PC-3 (cell line): ENCODE results near the gene PHF2. TPM values are rescaled to one million over a fixed set of nuclear protein-coding genes. Genes with fewer than 3 reads are reported as not detected.

ENCODE experiments used
- ATAC-seq: fragments of 200-7000 bp; cut with Tn5 transposase; 2 replicates; pipeline ENCODE4 v1.9.1; 2020; ENCODE audit warnings: mild to moderate bottlenecking, moderate library complexity
- BruUV-seq: library from RNA; stranded (reverse); fragments of 400-500 nt; replicated peaks from 2 replicates; lab custom pipeline; 2021; lab: Mats Ljungman, UMichigan
- CTCF ChIA-PET: fragments of 300-600 bp; sonication (Branson Sonifier 250); formaldehyde crosslinking; loops from one replicate; lab custom pipeline; 2022; ENCODE audit warnings: antibody characterized with exemption; lab: Charles Lee
- POLR2A ChIA-PET: fragments of 300-600 bp; sonication (Branson Sonifier 250); formaldehyde crosslinking; loops from one replicate; lab custom pipeline; 2022; ENCODE audit warnings: antibody characterized with exemption; ENCODE audit not compliant: unreplicated experiment; lab: Charles Lee
- DNase-seq: peaks from one replicate; pipeline ENCODE4 v3.0.0-alpha.2; 2015
- H2AFZ ChIP-seq: fragments of 300-600 bp; sonication (generic); 2 replicates; pipeline ENCODE4 v1.6.0; 2016; ENCODE audit warnings: antibody characterized with exemption, low read length
- H3F3A ChIP-seq: fragments of 300-600 bp; sonication (generic); one replicate; pipeline ENCODE4 v1.6.0; 2017; ENCODE audit warnings: antibody characterized with exemption, low read length, control low read depth, mild to moderate bottlenecking; ENCODE audit not compliant: unreplicated experiment
- H3K27ac ChIP-seq: fragments of 300-600 bp; sonication (generic); 2 replicates; pipeline ENCODE4 v1.5.1; 2016; ENCODE audit warnings: mild to moderate bottlenecking, low read length
- H3K27me3 ChIP-seq: fragments of 300-600 bp; sonication (generic); 2 replicates; pipeline ENCODE4 v1.6.1; 2016; ENCODE audit warnings: low read length, mixed read lengths
- H3K36me3 ChIP-seq: fragments of 300-600 bp; sonication (generic); 2 replicates; pipeline ENCODE4 v1.6.1; 2016; ENCODE audit warnings: low read depth, mixed run types, low read length, mixed read lengths
- H3K4me1 ChIP-seq: fragments of 300-600 bp; sonication (generic); 2 replicates; pipeline ENCODE4 v1.5.1; 2016; ENCODE audit warnings: low read length; ENCODE audit not compliant: insufficient read depth
- H3K4me2 ChIP-seq: fragments of 300-600 bp; sonication (generic); 2 replicates; pipeline ENCODE4 v1.6.0; 2016; ENCODE audit warnings: low read length
- H3K4me3 ChIP-seq: fragments of 300-600 bp; sonication (generic); 2 replicates; pipeline ENCODE4 v1.5.1; 2016; ENCODE audit warnings: mild to moderate bottlenecking, low read length, mixed read lengths
- H3K79me2 ChIP-seq: fragments of 300-600 bp; sonication (generic); 2 replicates; pipeline ENCODE4 v1.6.1; 2017; ENCODE audit warnings: low read length, mixed read lengths
- H3K9ac ChIP-seq: fragments of 300-600 bp; sonication (generic); 2 replicates; pipeline ENCODE4 v1.6.0; 2016; ENCODE audit warnings: mild to moderate bottlenecking, low read length
- H3K9me2 ChIP-seq: fragments of 300-600 bp; sonication (generic); replicated peaks from 2 replicates; pipeline ENCODE4 v1.6.1; 2016; ENCODE audit warnings: mixed run types, low read length, mixed read lengths
- H3K9me3 ChIP-seq: fragments of 300-600 bp; sonication (generic); 2 replicates; pipeline ENCODE4 v1.6.1; 2016; ENCODE audit warnings: low read length, mixed read lengths
- H4K20me1 ChIP-seq: fragments of 300-600 bp; sonication (generic); 2 replicates; pipeline ENCODE4 v1.6.1; 2016; ENCODE audit warnings: low read length, mixed read lengths
- EZH2 ChIP-seq: fragments of 300-600 bp; sonication (generic); IDR thresholded peaks from one replicate; pipeline ENCODE4 v1.6.1; 2017; ENCODE audit warnings: antibody characterized with exemption, mild to moderate bottlenecking, low read length; ENCODE audit not compliant: unreplicated experiment
- EZH2phosphoT487 ChIP-seq: fragments of 300-600 bp; sonication (generic); IDR thresholded peaks from 2 replicates; pipeline ENCODE4 v1.6.1; 2018; ENCODE audit warnings: mild to moderate bottlenecking, antibody characterized with exemption, low read length, borderline replicate concordance
- intact Hi-C: fragments of 100-400 bp; cut with micrococcal nuclease; formaldehyde crosslinking; loops from 2 replicates; pipeline ENCODE4 v1.9.0; 2023
- total RNA-seq: library from RNA; depleted of rRNA; stranded (reverse); fragments of >200 nt; gene quantifications from 2 replicates; pipeline ENCODE4 v1.2.3, GENCODE V29; 2014
- TF ChIP-seq, protein P1 (sequence below): fragments of 300-600 bp; sonication (generic); conservative IDR thresholded peaks from 2 replicates; pipeline ENCODE4 v1.5.1; 2017; ENCODE audit warnings: antibody characterized with exemption, low read depth, mild to moderate bottlenecking, low read length

PHF2 gene
- total RNA-seq, 1 experiment from 2014 or later = 10.6 TPM

- H3K4me2 ChIP-seq = no peak overlapping the region
- H3K27ac ChIP-seq = no peak overlapping the region
- H3K79me2 ChIP-seq = no peaks in the 10 kb centered on the region
- intact Hi-C loops = no loop called here
- no peak for DNase-seq
- no peak overlapping the region for H3K9ac ChIP-seq
- POLR2A ChIA-PET = no interaction called here
- no peaks in the 10 kb centered on the region for H3K9me2 ChIP-seq
- no peak overlapping the region for H2AFZ ChIP-seq
- BruUV-seq = no TSS peak
- H3K27me3 ChIP-seq = no peaks in the 10 kb centered on the region
- no peak for TF ChIP-seq EZH2
- no peak for TF ChIP-seq EZH2phosphoT487
- TF ChIP-seq, protein P1, sequence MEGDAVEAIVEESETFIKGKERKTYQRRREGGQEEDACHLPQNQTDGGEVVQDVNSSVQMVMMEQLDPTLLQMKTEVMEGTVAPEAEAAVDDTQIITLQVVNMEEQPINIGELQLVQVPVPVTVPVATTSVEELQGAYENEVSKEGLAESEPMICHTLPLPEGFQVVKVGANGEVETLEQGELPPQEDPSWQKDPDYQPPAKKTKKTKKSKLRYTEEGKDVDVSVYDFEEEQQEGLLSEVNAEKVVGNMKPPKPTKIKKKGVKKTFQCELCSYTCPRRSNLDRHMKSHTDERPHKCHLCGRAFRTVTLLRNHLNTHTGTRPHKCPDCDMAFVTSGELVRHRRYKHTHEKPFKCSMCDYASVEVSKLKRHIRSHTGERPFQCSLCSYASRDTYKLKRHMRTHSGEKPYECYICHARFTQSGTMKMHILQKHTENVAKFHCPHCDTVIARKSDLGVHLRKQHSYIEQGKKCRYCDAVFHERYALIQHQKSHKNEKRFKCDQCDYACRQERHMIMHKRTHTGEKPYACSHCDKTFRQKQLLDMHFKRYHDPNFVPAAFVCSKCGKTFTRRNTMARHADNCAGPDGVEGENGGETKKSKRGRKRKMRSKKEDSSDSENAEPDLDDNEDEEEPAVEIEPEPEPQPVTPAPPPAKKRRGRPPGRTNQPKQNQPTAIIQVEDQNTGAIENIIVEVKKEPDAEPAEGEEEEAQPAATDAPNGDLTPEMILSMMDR = no peak
- peaks cover 2% of the 10 kb centered on the region; the same call in 1 of the 2 replicates for H3K36me3 ChIP-seq
- ATAC-seq = no peak
- CTCF ChIA-PET = no interaction called here
- no peaks in the 10 kb centered on the region for H3F3A ChIP-seq
- H3K4me3 ChIP-seq = no peak overlapping the region
- no peaks in the 10 kb centered on the region for H4K20me1 ChIP-seq
- no peaks in the 10 kb centered on the region for H3K9me3 ChIP-seq
- H3K4me1 ChIP-seq = no peaks in the 10 kb centered on the region
These were observed 78.1 kb downstream of the PHF2 start for GRCh38 chr9:93654351-93654961.

- no peak for DNase-seq
- no peak overlapping the region for H3K4me3 ChIP-seq
- H2AFZ ChIP-seq = no peak overlapping the region
- no peaks in the 10 kb centered on the region for H4K20me1 ChIP-seq
- no peak overlapping the region for H3K9ac ChIP-seq
- H3K4me1 ChIP-seq = no peaks in the 10 kb centered on the region
- no peaks in the 10 kb centered on the region for H3K27me3 ChIP-seq
- H3K36me3 ChIP-seq = no peaks in the 10 kb centered on the region
- TF ChIP-seq EZH2 (no peak), EZH2phosphoT487 (no peak)
- TF ChIP-seq, protein P1 = no peak
- no peaks in the 10 kb centered on the region for H3K9me3 ChIP-seq
- no peak overlapping the region for H3K4me2 ChIP-seq
- H3K9me2 ChIP-seq = no peaks in the 10 kb centered on the region
- ChIA-PET POLR2A (no interaction called here), CTCF (no interaction called here)
- no TSS peak for BruUV-seq
- intact Hi-C loops = no loop called here
- no peaks in the 10 kb centered on the region for H3F3A ChIP-seq
- no peak overlapping the region for H3K27ac ChIP-seq
- no peaks in the 10 kb centered on the region for H3K79me2 ChIP-seq
- no peak for ATAC-seq
These were observed 79.4 kb downstream of the PHF2 start for GRCh38 chr9:93655621-93656425.
